HepG2 (cell line): ENCODE data around the gene DLL4. TPM values are rescaled to one million over a fixed set of nuclear protein-coding genes. Genes with fewer than 3 reads are reported as not detected.

Experiments
- ATAC-seq: fragments of 200-7000 bp; cut with Tn5 transposase; 3 replicates; pipeline ENCODE4 v1.9.1; 2020; ENCODE audit warnings: mild to moderate bottlenecking, moderate library complexity
- BruUV-seq: library from RNA; stranded (reverse); fragments of 400-500 nt; replicated peaks from 2 replicates; lab custom pipeline; 2021; lab: Mats Ljungman, UMichigan
- CTCF ChIA-PET: fragments of 300-600 bp; formaldehyde crosslinking; extraction: SDS; loops from one replicate; lab custom pipeline; 2021; ENCODE audit warnings: low total read pairs, inconsistent platforms, low intra/inter-chr PET ratio; lab: Yijun Ruan, JAX
- POLR2A ChIA-PET: fragments of 350-600 bp; sonication (Branson Sonifier 250); formaldehyde crosslinking; loops from one replicate; lab custom pipeline; 2020; ENCODE audit warnings: antibody characterized with exemption, inconsistent platforms; lab: Yijun Ruan, JAX
- DNase-seq: peaks from one replicate; pipeline ENCODE4 v3.0.0-alpha.2; 2015; ENCODE audit warnings: low spot score
- FAIRE-seq: peaks from 3 replicates; lab custom pipeline; 2011; peaks lifted over from hg19 to GRCh38; lab: Jason Lieb, UNC
- H2AFZ ChIP-seq: one replicate; pipeline ENCODE4 v1.6.1; 2011; ENCODE audit warnings: low read length, inconsistent platforms
- H3K27ac ChIP-seq: fragments of 300-600 bp; 3 replicates; pipeline ENCODE4 v1.8.0; 2011; ENCODE audit warnings: mixed run types, mild to moderate bottlenecking, mixed read lengths, low read length, inconsistent platforms; ENCODE audit not compliant: insufficient read depth; ENCODE audit errors: extremely low read length
- H3K27me3 ChIP-seq, 2 experiments: fragments of 200-600 bp in 1 of 2; 2 replicates in 1 of 2; 3 replicates in 1 of 2; pipeline versions ENCODE4 v1.6.0 to v1.8.0; 2011; ENCODE audit warnings: low read length in 2 of 2, mild to moderate bottlenecking in 2 of 2, moderate library complexity in 2 of 2, inconsistent platforms in 1 of 2; ENCODE audit not compliant: insufficient read depth in 2 of 2, control insufficient read depth in 1 of 2
- H3K36me3 ChIP-seq, 2 experiments: fragments of 200-600 bp in 1 of 2; replicated peaks in 1 of 2; 2 replicates in 1 of 2; 3 replicates in 1 of 2; pipeline versions ENCODE4 v1.5.1 to v1.8.0; 2011; ENCODE audit warnings: low read length in 2 of 2, inconsistent platforms in 1 of 2; ENCODE audit not compliant: insufficient read depth in 2 of 2, control insufficient read depth in 1 of 2
- H3K4me1 ChIP-seq: 2 replicates; pipeline ENCODE4 v1.5.1; 2012; ENCODE audit warnings: low read length, inconsistent platforms; ENCODE audit not compliant: insufficient read depth
- H3K4me2 ChIP-seq: 2 replicates; pipeline ENCODE4 v1.6.0; 2011; ENCODE audit warnings: low read depth, low read length, inconsistent platforms
- H3K4me3 ChIP-seq, 3 experiments: fragments of 200-600 bp in 1 of 3; sonication (generic), shearing (Covaris generic) in 1 of 3; replicated peaks in 1 of 3; 2 replicates each; pipeline ENCODE4 v1.5.1; 2011 to 2016; ENCODE audit warnings: low read length in 3 of 3, inconsistent platforms in 2 of 3, low read depth in 2 of 3, mild to moderate bottlenecking in 2 of 3, control low read depth in 1 of 3, mixed read lengths in 1 of 3; ENCODE audit not compliant: insufficient read depth in 1 of 3
- H3K79me2 ChIP-seq: one replicate; pipeline ENCODE4 v1.6.1; 2011; ENCODE audit warnings: low read length, inconsistent platforms; ENCODE audit not compliant: insufficient read depth
- H3K9ac ChIP-seq: 2 replicates; pipeline ENCODE4 v1.6.0; 2011; ENCODE audit warnings: mild to moderate bottlenecking, low read depth, low read length, inconsistent platforms; ENCODE audit not compliant: insufficient read depth
- H3K9me3 ChIP-seq: 2 replicates; pipeline ENCODE4 v1.5.1; 2012; ENCODE audit warnings: mild to moderate bottlenecking, low read length
- H4K20me1 ChIP-seq: 2 replicates; pipeline ENCODE4 v1.6.0; 2011; ENCODE audit warnings: inconsistent platforms, mild to moderate bottlenecking, low read length, moderate library complexity; ENCODE audit not compliant: insufficient read depth
- KLF6 ChIP-seq: IDR thresholded peaks from 2 replicates; pipeline ENCODE4 v1.8.0; 2016; ENCODE audit warnings: missing biosample characterization, missing genetic modification reagents
- PCBP1 ChIP-seq: fragments of 200-400 bp; formaldehyde crosslinking; IDR thresholded peaks from 2 replicates; pipeline ENCODE4 v1.6.1; 2017; ENCODE audit warnings: mild to moderate bottlenecking, low read depth, low read length, borderline replicate concordance
- RARG ChIP-seq: sonication (generic); formaldehyde crosslinking; IDR thresholded peaks from 2 replicates; pipeline ENCODE4 v1.4.0; 2020; ENCODE audit warnings: low read depth, mild to moderate bottlenecking, missing genetic modification reagents
- ZFP36 ChIP-seq: fragments of 150-350 bp; IDR thresholded peaks from 2 replicates; pipeline ENCODE4 v1.6.1; 2018; ENCODE audit warnings: borderline replicate concordance, low read length, low read depth; ENCODE audit not compliant: partially characterized antibody
- ZKSCAN5 ChIP-seq: sonication (generic); formaldehyde crosslinking; IDR thresholded peaks from 2 replicates; pipeline ENCODE4 v1.5.1; 2020; ENCODE audit warnings: mild to moderate bottlenecking, missing genetic modification reagents
- ZNF101 ChIP-seq: sonication (generic); formaldehyde crosslinking; IDR thresholded peaks from 2 replicates; pipeline ENCODE4 v1.4.0; 2020; ENCODE audit warnings: mild to moderate bottlenecking, low read depth, missing genetic modification reagents, borderline replicate concordance
- ZNF431 ChIP-seq: sonication (generic); formaldehyde crosslinking; IDR thresholded peaks from 2 replicates; pipeline ENCODE4 v1.9.0; 2022; ENCODE audit warnings: missing genetic modification reagents, low read depth, mild to moderate bottlenecking, borderline replicate concordance
- ZNF563 ChIP-seq: sonication (generic); formaldehyde crosslinking; IDR thresholded peaks from 2 replicates; pipeline ENCODE4 v1.8.0; 2022; ENCODE audit warnings: mild to moderate bottlenecking, moderate library complexity, missing genetic modification reagents
- ZNF629 ChIP-seq: sonication (generic); formaldehyde crosslinking; conservative IDR thresholded peaks from 2 replicates; pipeline ENCODE4 v1.5.0; 2020; ENCODE audit warnings: missing genetic modification reagents
- ZNF816 ChIP-seq: sonication (generic); formaldehyde crosslinking; IDR thresholded peaks from 2 replicates; pipeline ENCODE4 v1.8.0; 2022; ENCODE audit warnings: missing genetic modification reagents, mild to moderate bottlenecking, borderline replicate concordance
- WGBS: methylation state at CpG from one replicate; pipeline ENCODE4 v1.1.6; 2017; ENCODE audit warnings: low lambda C conversion rate; 5-methylcytosine and 5-hydroxymethylcytosine counted together
- in situ Hi-C: cut with HindIII; loops from 2 replicates; pipeline ENCODE4 v1.10.0; 2017; ENCODE audit warnings: low pct_unique_long_range_greater_than_20kb; ENCODE audit not compliant: extremely low pct_ligation_motif_present
- intact Hi-C: fragments of 100-400 bp; cut with micrococcal nuclease; formaldehyde crosslinking; loops from one replicate; pipeline ENCODE4 v1.10.0; 2022; ENCODE audit not compliant: unreplicated experiment
- polyA plus RNA-seq, 8 experiments: library from polyadenylated mRNA; depleted of rRNA in 3 of 8; stranded (reverse) in 7 of 8; unstranded in 1 of 8; fragments of >200 nt; fragmentation: Illumina TruSeq in 4 of 8; extraction: Trizol in 4 of 8; gene quantifications; 2 replicates each; pipeline versions ENCODE4 v1.2.1 to v1.2.3, GENCODE V29; 2011 to 2016; ENCODE audit warnings: low read depth in 4 of 8, missing spikeins in 1 of 8, mixed read lengths in 1 of 8; ENCODE audit not compliant: insufficient read depth in 1 of 8
- total RNA-seq, 5 experiments: library from RNA; depleted of rRNA; stranded (reverse); fragments of >200 nt; fragmentation: Illumina TruSeq; extraction: Trizol; gene quantifications; 2 replicates each; pipeline ENCODE4 v1.2.3, GENCODE V29; 2016; ENCODE audit warnings: low read depth in 1 of 5
- TF ChIP-seq, protein P1 (sequence below): sonication (generic); formaldehyde crosslinking; IDR thresholded peaks from 2 replicates; pipeline ENCODE4 v1.9.0; 2021; ENCODE audit warnings: mild to moderate bottlenecking, missing genetic modification reagents
- TF ChIP-seq, protein P2 (sequence below): sonication (generic); formaldehyde crosslinking; IDR thresholded peaks from 2 replicates; pipeline ENCODE4 v1.4.0; 2020; ENCODE audit warnings: mild to moderate bottlenecking, missing genetic modification reagents
- TF ChIP-seq, protein P3 (sequence below): sonication (generic); formaldehyde crosslinking; IDR thresholded peaks from 2 replicates; pipeline ENCODE4 v1.4.0; 2020; ENCODE audit warnings: missing genetic modification reagents, borderline replicate concordance

DLL4 gene
- total and polyA plus RNA-seq, 2 of the 13 experiments (the other 11 are each of a cell fraction or from before 2014, with no cell fraction given): 0.20 to 0.25 TPM

DNA sequence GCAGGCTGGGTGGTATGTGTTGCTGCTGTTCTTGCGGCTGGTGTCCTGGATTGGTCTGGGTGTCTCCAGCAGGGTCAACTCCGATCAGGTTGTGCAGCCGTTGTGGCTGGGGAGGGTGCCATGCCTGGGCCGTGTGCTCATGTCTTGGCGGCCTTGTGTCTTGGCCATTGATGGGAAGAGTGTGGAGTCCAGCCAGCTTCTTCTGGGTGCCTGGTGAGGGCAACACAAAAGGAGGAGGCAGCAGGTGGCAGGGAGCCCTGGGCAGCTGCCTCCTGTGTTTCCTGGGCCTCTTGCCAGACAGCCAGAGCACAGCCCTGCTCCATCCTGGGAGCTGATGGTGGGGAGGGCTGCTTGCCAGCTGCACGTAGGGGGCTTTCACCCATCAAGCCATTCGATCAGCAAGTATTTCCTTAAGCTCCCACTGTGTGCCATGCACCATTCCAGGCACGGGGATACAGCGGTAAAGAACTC, 28.5 kb downstream of the DLL4 start:
- Histone ChIP-seq H3K9me3 (no peaks in the 10 kb centered on the region), H3K79me2 (no peaks in the 10 kb centered on the region), H3K4me2 (no peak overlapping the region), H3K27me3 (peaks cover 11 to 52% of the 10 kb centered on the region in 2 experiments; a peak in 4 of 5 replicates), H3K4me3 (no peak overlapping the region), H2AFZ (no peak overlapping the region)
- DNase-seq: no peak
- in situ Hi-C loops: no loop called here
- intact Hi-C loops: no loop called here
- TF ChIP-seq, protein P1, sequence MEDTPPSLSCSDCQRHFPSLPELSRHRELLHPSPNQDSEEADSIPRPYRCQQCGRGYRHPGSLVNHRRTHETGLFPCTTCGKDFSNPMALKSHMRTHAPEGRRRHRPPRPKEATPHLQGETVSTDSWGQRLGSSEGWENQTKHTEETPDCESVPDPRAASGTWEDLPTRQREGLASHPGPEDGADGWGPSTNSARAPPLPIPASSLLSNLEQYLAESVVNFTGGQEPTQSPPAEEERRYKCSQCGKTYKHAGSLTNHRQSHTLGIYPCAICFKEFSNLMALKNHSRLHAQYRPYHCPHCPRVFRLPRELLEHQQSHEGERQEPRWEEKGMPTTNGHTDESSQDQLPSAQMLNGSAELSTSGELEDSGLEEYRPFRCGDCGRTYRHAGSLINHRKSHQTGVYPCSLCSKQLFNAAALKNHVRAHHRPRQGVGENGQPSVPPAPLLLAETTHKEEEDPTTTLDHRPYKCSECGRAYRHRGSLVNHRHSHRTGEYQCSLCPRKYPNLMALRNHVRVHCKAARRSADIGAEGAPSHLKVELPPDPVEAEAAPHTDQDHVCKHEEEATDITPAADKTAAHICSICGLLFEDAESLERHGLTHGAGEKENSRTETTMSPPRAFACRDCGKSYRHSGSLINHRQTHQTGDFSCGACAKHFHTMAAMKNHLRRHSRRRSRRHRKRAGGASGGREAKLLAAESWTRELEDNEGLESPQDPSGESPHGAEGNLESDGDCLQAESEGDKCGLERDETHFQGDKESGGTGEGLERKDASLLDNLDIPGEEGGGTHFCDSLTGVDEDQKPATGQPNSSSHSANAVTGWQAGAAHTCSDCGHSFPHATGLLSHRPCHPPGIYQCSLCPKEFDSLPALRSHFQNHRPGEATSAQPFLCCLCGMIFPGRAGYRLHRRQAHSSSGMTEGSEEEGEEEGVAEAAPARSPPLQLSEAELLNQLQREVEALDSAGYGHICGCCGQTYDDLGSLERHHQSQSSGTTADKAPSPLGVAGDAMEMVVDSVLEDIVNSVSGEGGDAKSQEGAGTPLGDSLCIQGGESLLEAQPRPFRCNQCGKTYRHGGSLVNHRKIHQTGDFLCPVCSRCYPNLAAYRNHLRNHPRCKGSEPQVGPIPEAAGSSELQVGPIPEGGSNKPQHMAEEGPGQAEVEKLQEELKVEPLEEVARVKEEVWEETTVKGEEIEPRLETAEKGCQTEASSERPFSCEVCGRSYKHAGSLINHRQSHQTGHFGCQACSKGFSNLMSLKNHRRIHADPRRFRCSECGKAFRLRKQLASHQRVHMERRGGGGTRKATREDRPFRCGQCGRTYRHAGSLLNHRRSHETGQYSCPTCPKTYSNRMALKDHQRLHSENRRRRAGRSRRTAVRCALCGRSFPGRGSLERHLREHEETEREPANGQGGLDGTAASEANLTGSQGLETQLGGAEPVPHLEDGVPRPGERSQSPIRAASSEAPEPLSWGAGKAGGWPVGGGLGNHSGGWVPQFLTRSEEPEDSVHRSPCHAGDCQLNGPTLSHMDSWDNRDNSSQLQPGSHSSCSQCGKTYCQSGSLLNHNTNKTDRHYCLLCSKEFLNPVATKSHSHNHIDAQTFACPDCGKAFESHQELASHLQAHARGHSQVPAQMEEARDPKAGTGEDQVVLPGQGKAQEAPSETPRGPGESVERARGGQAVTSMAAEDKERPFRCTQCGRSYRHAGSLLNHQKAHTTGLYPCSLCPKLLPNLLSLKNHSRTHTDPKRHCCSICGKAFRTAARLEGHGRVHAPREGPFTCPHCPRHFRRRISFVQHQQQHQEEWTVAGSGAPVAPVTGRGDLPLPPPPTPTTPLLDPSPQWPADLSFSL (CRISPR knock-in tag): no peak
- TF ChIP-seq ZKSCAN5 (CRISPR knock-in tag) (no peak), ZNF563 (CRISPR knock-in tag) (no peak), PCBP1 (no peak), KLF6 (CRISPR knock-in tag) (no peak), ZNF101 (CRISPR knock-in tag) (no peak), ZFP36 (no peak), ZNF629 (CRISPR knock-in tag) (no peak), ZNF816 (no peak), RARG (no peak), ZNF431 (no peak)
- TF ChIP-seq, protein P2, sequence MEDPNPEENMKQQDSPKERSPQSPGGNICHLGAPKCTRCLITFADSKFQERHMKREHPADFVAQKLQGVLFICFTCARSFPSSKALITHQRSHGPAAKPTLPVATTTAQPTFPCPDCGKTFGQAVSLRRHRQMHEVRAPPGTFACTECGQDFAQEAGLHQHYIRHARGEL (CRISPR knock-in tag): no peak
- TF ChIP-seq, protein P3, sequence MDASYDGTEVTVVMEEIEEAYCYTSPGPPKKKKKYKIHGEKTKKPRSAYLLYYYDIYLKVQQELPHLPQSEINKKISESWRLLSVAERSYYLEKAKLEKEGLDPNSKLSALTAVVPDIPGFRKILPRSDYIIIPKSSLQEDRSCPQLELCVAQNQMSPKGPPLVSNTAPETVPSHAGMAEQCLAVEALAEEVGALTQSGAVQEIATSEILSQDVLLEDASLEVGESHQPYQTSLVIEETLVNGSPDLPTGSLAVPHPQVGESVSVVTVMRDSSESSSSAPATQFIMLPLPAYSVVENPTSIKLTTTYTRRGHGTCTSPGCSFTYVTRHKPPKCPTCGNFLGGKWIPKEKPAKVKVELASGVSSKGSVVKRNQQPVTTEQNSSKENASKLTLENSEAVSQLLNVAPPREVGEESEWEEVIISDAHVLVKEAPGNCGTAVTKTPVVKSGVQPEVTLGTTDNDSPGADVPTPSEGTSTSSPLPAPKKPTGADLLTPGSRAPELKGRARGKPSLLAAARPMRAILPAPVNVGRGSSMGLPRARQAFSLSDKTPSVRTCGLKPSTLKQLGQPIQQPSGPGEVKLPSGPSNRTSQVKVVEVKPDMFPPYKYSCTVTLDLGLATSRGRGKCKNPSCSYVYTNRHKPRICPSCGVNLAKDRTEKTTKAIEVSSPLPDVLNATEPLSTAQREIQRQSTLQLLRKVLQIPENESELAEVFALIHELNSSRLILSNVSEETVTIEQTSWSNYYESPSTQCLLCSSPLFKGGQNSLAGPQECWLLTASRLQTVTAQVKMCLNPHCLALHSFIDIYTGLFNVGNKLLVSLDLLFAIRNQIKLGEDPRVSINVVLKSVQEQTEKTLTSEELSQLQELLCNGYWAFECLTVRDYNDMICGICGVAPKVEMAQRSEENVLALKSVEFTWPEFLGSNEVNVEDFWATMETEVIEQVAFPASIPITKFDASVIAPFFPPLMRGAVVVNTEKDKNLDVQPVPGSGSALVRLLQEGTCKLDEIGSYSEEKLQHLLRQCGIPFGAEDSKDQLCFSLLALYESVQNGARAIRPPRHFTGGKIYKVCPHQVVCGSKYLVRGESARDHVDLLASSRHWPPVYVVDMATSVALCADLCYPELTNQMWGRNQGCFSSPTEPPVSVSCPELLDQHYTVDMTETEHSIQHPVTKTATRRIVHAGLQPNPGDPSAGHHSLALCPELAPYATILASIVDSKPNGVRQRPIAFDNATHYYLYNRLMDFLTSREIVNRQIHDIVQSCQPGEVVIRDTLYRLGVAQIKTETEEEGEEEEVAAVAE (CRISPR knock-in tag): no peak
- TF ChIP-seq, all 625 proteins: peak for 0
- BruUV-seq: no TSS peak
- Histone ChIP-seq H4K20me1 (no peaks in the 10 kb centered on the region), H3K4me1 (0 out of 2 replicates have a peak, but pooled peaks cover 6% of the 10 kb centered on the region), H3K36me3 (no peaks in the 10 kb centered on the region), H3K27ac (no peak overlapping the region), H3K9ac (no peak overlapping the region)
- POLR2A ChIA-PET: no interaction called here
- no peak for FAIRE-seq
- 17% methylated on average over 4 of the region's 9 CpGs for WGBS
- CTCF ChIA-PET: no interaction called here
- no peak for ATAC-seq
